ENCODE measurements around the gene TOPORS. TPM values are rescaled to one million over a fixed set of nuclear protein-coding genes. Genes with fewer than 3 reads are reported as not detected.
A peak's percentile ranks its signal among the peaks of the same experiment; 100 is the strongest.

The TOPORS gene
- total and polyA plus RNA-seq, 2 experiments from 2014 or later, result 31.8 to 35.9 TPM

DNA sequence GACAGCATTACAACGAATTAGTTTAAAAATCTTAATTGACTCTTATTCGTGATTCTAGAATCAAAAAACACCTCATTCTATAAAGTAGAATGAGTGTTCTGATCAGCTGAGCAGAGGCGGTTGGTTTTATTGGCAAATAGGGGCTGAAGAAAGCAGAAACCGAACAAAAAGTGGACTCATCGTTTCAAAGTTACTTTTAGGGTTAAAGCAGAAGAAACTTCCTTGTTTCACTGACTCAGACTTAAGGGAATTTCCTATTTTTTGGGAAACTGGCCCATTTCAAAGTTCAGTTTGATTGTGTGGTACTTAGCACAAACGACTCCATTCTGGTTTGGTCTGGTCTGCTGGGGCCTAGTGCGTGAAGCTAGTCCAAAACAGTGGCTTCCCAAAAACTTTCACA lies 21.4 kb upstream of the TOPORS start:
- Histone ChIP-seq H3K4me2 (no peak overlapping the region), H4K20me1 (replicated peaks; ENCODE audit: insufficient read depth) (no peaks in the 10 kb centered on the region), H3K9me2 (ENCODE audit: insufficient read depth) (no peaks in the 10 kb centered on the region), H3K4me1 (ENCODE audit: insufficient read depth) (peaks cover 11% of the 10 kb centered on the region), H2AFZ (no peak overlapping the region), H3K4me3 (no peak overlapping the region; the same call in 1 of the 2 replicates), H3F3A (replicated peaks; ENCODE audit: low read depth) (no peaks in the 10 kb centered on the region), H3K79me2 (replicated peaks; ENCODE audit: insufficient read depth) (peaks cover 39% of the 10 kb centered on the region), H3K36me3 (ENCODE audit: insufficient read depth) (0 out of 2 replicates have a peak, but pooled peaks cover 3% of the 10 kb centered on the region), H3K27ac (ENCODE audit: low read depth) (no peak overlapping the region), H3K27me3 (ENCODE audit: insufficient read depth) (no peaks in the 10 kb centered on the region)
- H3K27me3 Mint-ChIP-seq (ENCODE audit: insufficient read depth, low read depth, poor library complexity), result peaks cover 8% of the 10 kb centered on the region
- H3K27ac Mint-ChIP-seq, result peak overlapping the region; percentile 99; the same call in 1 of the 2 replicates
- peaks cover 14% of the 10 kb centered on the region; the same call in 2 of the 3 replicates for H3K4me1 Mint-ChIP-seq
- no peak for DNase-seq (ENCODE audit: low spot score)
- no peak for ATAC-seq
- H3K36me3 Mint-ChIP-seq (ENCODE audit: low read depth), result peaks cover 6% of the 10 kb centered on the region
- TF ChIP-seq, protein P1, sequence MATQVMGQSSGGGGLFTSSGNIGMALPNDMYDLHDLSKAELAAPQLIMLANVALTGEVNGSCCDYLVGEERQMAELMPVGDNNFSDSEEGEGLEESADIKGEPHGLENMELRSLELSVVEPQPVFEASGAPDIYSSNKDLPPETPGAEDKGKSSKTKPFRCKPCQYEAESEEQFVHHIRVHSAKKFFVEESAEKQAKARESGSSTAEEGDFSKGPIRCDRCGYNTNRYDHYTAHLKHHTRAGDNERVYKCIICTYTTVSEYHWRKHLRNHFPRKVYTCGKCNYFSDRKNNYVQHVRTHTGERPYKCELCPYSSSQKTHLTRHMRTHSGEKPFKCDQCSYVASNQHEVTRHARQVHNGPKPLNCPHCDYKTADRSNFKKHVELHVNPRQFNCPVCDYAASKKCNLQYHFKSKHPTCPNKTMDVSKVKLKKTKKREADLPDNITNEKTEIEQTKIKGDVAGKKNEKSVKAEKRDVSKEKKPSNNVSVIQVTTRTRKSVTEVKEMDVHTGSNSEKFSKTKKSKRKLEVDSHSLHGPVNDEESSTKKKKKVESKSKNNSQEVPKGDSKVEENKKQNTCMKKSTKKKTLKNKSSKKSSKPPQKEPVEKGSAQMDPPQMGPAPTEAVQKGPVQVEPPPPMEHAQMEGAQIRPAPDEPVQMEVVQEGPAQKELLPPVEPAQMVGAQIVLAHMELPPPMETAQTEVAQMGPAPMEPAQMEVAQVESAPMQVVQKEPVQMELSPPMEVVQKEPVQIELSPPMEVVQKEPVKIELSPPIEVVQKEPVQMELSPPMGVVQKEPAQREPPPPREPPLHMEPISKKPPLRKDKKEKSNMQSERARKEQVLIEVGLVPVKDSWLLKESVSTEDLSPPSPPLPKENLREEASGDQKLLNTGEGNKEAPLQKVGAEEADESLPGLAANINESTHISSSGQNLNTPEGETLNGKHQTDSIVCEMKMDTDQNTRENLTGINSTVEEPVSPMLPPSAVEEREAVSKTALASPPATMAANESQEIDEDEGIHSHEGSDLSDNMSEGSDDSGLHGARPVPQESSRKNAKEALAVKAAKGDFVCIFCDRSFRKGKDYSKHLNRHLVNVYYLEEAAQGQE (IDR thresholded peaks at IDR 0.05; ENCODE audit: unreplicated experiment), result no peak
- TF ChIP-seq, protein P2, sequence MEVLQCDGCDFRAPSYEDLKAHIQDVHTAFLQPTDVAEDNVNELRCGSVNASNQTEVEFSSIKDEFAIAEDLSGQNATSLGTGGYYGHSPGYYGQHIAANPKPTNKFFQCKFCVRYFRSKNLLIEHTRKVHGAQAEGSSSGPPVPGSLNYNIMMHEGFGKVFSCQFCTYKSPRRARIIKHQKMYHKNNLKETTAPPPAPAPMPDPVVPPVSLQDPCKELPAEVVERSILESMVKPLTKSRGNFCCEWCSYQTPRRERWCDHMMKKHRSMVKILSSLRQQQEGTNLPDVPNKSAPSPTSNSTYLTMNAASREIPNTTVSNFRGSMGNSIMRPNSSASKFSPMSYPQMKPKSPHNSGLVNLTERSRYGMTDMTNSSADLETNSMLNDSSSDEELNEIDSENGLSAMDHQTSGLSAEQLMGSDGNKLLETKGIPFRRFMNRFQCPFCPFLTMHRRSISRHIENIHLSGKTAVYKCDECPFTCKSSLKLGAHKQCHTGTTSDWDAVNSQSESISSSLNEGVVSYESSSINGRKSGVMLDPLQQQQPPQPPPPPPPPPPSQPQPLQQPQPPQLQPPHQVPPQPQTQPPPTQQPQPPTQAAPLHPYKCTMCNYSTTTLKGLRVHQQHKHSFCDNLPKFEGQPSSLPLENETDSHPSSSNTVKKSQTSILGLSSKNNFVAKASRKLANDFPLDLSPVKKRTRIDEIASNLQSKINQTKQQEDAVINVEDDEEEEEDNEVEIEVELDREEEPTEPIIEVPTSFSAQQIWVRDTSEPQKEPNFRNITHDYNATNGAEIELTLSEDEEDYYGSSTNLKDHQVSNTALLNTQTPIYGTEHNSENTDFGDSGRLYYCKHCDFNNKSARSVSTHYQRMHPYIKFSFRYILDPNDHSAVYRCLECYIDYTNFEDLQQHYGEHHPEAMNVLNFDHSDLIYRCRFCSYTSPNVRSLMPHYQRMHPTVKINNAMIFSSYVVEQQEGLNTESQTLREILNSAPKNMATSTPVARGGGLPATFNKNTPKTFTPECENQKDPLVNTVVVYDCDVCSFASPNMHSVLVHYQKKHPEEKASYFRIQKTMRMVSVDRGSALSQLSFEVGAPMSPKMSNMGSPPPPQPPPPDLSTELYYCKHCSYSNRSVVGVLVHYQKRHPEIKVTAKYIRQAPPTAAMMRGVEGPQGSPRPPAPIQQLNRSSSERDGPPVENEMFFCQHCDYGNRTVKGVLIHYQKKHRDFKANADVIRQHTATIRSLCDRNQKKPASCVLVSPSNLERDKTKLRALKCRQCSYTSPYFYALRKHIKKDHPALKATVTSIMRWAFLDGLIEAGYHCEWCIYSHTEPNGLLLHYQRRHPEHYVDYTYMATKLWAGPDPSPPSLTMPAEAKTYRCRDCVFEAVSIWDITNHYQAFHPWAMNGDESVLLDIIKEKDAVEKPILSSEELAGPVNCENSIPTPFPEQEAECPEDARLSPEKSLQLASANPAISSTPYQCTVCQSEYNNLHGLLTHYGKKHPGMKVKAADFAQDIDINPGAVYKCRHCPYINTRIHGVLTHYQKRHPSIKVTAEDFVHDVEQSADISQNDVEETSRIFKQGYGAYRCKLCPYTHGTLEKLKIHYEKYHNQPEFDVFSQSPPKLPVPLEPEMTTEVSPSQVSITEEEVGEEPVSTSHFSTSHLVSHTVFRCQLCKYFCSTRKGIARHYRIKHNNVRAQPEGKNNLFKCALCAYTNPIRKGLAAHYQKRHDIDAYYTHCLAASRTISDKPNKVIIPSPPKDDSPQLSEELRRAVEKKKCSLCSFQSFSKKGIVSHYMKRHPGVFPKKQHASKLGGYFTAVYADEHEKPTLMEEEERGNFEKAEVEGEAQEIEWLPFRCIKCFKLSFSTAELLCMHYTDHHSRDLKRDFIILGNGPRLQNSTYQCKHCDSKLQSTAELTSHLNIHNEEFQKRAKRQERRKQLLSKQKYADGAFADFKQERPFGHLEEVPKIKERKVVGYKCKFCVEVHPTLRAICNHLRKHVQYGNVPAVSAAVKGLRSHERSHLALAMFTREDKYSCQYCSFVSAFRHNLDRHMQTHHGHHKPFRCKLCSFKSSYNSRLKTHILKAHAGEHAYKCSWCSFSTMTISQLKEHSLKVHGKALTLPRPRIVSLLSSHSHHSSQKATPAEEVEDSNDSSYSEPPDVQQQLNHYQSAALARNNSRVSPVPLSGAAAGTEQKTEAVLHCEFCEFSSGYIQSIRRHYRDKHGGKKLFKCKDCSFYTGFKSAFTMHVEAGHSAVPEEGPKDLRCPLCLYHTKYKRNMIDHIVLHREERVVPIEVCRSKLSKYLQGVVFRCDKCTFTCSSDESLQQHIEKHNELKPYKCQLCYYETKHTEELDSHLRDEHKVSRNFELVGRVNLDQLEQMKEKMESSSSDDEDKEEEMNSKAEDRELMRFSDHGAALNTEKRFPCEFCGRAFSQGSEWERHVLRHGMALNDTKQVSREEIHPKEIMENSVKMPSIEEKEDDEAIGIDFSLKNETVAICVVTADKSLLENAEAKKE (CRISPR knock-in tag; IDR thresholded peaks at IDR 0.05), result no peak
- no peak for TF ChIP-seq CREB1 (CRISPR knock-in tag; IDR thresholded peaks at IDR 0.05; ENCODE audit: low read depth)
- no peak for TF ChIP-seq STAT1 (IDR thresholded peaks at IDR 0.05; ENCODE audit: unreplicated experiment)
- TF ChIP-seq, protein P3, sequence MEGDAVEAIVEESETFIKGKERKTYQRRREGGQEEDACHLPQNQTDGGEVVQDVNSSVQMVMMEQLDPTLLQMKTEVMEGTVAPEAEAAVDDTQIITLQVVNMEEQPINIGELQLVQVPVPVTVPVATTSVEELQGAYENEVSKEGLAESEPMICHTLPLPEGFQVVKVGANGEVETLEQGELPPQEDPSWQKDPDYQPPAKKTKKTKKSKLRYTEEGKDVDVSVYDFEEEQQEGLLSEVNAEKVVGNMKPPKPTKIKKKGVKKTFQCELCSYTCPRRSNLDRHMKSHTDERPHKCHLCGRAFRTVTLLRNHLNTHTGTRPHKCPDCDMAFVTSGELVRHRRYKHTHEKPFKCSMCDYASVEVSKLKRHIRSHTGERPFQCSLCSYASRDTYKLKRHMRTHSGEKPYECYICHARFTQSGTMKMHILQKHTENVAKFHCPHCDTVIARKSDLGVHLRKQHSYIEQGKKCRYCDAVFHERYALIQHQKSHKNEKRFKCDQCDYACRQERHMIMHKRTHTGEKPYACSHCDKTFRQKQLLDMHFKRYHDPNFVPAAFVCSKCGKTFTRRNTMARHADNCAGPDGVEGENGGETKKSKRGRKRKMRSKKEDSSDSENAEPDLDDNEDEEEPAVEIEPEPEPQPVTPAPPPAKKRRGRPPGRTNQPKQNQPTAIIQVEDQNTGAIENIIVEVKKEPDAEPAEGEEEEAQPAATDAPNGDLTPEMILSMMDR (conservative IDR thresholded peaks at IDR 0.05; ENCODE audit: low read depth in 2 of 2), result no peak
- no peak for TF ChIP-seq ZNF114 (CRISPR knock-in tag; IDR thresholded peaks at IDR 0.05)
- TF ChIP-seq NANOG (IDR thresholded peaks at IDR 0.05; ENCODE audit: borderline replicate concordance), result no peak
- TF ChIP-seq ZNF331 (CRISPR knock-in tag; IDR thresholded peaks at IDR 0.05; ENCODE audit: low read depth), result no peak
- peak overlapping the region; percentile 100 for H3K4me3 Mint-ChIP-seq
- no peaks in the 10 kb centered on the region for H3K9me3 Mint-ChIP-seq

Data from GM23338 (cell line).